Stimulated activated naive CD4-positive, alpha-beta T cell (primary cell): ENCODE data around the gene NR1I2.

Experiments
- DNase-seq, 6 experiments: peaks; one replicate each; lab custom pipeline; 2025; lab: John Stamatoyannopoulos, UW

Gene NR1I2

DNA sequence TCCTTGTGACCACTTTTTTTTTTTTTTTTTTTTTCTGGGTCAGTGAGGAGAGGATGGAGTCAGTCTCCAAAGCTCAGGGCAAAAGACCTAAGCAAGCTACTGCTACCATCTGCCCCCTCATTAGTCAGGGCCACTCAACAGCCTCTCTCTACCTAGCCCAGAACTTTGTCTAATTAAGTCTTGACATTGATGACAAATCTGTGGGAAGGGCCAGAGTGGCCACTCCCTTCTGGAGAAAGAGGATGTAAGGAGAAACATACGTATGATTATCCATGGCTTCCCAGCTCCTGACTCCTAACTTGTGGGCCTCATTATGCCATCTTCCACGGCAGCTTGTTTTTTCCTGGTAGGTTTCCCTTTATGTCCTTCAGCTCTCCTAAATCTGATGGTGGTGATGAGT is 37.9 kb downstream of the NR1I2 start:
- no peak for DNase-seq

DNA sequence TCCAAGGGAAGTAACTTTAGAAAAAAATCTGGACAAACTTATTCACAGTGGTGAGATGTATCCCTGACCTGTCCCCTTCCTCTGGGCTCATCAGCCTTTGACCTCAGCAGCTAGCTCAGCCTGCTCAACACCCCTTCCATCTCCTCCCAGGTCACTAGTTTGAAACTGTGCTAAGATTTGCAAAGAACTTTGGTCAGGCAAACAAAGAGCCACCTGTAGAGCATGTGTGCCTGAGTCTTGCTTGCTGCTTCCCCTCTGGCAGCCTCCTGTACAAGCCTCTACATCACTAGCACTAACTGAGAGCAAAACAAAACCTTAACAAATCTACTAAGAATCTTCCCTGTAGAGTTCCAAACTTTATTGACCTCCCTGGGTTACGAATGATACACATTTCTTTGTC is 43.9 kb downstream of the NR1I2 start:
- DNase-seq = no peak

DNA sequence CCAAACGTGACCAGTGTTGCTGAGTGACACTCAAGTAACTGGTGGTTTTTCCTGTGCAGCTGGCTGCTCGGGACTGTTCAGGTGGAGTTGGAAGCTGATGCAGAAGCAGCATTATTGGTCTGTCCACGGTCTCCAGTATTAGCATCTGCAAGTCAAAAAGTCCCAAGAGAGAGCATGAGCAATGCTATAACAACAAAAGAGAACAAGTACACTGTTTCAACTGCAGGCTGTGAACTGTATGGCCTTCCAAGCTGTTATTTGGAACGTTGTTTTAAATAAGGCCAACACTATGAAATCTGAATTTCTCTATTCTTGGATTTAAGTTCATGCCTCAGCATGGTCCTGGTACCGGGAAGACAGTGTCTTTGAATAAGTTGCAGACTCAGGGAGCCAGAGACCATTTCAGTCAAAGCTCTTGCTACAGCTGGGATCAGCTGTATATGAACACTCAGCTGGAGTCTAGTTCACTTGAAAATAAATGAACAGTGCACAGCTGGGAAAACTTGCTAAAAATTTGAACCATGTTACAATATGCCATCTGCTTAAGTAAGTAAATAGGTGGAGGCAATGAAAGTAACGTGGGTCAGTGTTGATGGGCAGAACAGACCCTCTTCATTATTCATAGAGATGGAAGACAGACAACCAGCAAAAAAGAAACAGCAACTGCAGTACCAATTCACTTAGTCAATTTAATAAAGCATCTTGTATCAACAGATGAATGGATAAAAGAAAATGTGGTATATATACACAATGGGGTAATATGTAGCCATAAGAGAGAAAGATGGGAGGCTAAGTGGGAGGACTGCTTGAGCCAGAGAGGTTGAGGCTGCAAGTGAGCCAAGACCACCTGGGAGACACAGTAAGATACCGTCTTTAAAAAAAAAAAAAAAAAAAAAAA is 45.1 kb downstream of the NR1I2 start:
- no peak for DNase-seq

DNA sequence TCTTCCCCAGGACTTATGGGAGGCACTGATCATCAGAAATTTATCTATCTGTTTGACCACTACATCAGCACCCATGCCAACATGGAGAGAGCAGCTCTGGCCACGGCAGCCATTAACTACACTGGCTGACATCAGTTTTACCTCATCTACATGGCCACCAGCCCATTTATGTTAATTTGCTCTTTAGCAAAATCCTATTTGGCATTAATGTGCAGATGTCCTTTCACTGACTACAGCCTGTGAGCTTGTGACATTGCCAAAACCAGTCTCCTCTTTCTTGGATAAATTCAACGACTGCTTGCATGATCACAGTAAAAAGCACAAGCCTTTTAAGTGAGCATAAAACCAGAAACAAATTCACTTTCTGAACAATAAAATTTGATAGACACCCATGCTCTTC is 47.5 kb downstream of the NR1I2 start:
- DNase-seq = no peak

DNA sequence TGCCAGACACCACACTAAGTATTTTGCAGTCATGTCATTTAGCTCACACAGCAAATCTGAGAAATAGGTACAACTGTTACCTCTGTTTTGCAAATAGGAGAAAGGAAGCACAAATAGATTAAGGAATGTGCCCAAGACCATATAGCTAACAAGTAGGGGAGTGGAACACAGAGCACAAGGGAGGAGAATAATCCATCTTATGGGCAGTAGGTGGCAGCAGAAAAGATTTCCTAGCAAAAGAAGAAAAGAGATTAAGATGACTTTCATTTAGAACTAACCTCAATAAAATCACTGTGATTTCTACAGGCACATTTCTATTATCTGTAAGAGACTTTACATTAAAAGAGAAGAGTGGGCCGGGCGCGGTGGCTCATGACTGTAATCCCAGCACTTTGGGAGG is 49.1 kb downstream of the NR1I2 start:
- DNase-seq = no peak

DNA sequence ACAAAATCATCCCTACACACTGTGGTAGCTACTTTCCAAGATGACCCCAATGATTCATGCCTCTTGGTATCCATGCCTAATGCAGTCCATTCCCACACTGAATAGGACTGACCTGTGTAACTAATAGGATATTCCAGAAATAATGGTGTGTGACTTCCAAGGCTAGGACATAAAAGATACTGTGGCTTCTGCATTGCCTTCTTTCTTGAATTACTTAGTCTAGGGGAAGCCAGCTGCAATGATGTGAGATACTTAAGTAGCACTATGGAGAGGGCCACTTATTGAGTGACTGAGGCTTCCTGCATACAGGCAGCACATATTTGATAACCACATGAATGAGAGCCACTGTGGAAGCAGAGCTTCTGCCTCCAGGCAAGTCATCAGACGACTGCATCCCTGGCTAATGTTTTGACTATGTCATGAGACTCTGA is 50.1 kb downstream of the NR1I2 start:
- no peak for DNase-seq

DNA sequence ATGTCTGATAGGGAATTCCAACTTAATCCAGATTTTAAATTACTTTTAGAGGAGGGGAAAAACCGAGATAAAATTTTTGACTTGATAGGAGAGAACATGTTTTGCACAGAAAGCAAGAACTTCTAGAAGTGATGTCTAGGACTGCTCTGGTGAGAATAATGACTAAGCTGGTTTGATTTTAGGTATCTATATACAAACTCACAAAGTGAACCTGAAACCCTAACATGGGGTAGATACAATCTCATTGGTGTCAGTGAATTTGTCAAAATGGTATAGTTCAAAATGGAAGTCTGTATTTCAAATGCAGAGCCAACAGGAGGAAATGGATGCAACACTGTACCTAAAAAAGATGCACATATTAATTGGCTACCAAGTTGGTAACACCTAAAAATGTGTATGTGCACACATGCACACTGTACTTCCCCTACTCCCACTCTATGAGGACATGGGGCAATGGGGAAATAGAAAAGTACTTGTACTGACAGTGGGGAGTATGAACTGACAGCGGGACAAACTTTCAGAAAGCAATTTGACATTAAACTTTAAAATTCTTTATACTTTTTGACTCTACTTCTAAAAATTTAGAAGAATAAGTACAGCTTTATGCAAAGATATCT is 53.0 kb downstream of the NR1I2 start:
- no peak for DNase-seq

DNA sequence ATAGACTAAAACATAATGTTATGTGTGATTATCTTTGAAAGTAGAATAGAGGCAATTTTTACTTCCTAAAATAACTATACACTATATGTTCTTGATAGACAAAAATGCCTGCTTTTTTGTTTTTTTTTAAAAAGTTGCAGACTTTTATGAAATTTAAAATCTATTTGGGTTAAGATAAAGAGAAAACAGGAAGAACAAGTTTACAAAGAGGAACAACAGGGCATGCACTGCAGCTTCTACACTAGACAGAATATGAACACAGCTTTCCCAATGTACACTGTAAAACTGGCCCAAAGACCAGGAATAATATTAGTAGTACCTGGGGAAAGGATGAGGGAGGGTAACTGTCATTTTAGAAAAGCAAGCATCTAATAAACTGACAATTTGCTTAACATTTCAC is 53.7 kb downstream of the NR1I2 start:
- no peak for DNase-seq

DNA sequence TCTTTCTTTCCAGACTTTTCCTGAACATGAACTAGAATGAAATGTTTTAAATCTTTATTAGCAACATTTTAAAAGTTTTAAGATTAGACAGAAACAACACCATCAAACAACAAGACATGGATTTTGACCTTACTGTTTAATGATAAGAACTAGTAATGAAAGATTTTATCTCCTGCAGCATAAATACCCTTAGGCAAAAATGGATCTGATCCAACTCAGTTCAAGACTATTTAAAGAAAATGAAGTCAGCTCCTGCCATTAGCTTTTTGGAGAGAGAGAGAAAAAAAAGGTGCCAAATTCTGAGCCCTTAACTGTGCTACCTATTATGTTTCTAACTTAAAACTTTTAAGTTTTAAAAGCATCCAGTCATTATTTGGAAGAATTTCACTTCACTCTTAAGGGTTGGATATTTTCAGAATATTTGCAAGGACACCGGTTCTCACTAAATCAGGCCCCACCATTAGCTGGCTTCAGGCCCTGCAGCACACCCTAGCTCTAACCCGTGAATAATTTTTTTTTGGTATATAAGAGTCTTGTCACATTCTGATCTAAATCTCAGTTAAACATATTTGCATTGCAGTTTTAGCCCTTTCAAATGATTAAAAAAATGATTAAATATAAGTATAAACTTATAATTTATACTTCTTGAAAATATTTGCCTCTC is 60.0 kb downstream of the NR1I2 start:
- DNase-seq = no peak

DNA sequence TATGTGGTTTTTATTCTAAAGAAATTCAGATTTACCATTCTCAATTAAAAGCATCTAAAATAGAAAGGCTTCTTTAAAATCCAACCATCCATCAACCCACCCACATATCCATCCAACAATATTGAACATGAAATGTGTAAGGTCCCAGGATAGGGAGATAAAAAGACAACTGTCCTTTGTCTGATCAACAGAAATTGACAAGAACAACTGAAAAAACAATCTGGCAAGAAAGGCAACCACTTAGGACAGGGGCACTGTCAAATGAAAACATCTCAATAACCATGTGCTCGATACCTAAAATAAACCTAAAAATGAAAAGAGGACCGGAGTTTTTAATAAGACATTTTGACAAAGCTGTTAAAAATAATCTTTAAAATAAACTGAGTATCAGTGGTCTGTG is 67.2 kb downstream of the NR1I2 start:
- DNase-seq = no peak

DNA sequence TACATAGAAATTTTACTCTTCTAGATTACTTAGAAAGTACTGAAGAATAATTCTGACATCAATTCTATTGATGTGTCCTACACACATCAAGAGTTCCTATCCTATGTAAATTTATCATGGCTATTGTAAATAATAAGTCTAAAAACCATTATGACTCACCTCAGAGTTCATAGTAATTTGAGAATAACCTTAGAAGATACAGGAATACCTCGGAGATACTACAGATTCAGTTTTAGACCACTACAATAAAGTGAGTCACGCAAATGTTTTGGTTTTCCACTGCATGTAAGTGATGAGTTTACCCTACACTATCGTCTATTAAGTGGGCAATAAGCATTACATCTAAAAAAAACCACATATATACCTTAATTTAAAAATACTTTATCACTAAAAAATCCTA is 74.8 kb downstream of the NR1I2 start:
- no peak for DNase-seq

DNA sequence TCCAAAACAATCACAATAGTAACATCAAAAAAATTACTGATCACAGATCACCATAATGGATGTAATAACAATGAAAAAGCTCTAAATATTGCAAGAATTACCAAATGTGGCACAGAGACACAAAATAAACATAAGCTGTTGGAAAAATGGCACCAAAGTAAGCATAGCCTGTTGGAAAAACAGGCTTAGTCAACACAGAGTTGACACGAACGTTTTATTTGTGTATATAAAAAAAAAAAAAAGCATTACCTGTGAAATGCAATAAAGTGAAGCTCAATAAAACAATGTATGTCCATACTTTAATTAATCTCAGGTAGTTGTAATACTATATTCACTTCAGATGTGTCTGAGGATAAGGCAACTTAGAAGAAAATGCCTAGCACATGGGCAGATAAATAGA is 77.1 kb downstream of the NR1I2 start:
- DNase-seq = no peak

DNA sequence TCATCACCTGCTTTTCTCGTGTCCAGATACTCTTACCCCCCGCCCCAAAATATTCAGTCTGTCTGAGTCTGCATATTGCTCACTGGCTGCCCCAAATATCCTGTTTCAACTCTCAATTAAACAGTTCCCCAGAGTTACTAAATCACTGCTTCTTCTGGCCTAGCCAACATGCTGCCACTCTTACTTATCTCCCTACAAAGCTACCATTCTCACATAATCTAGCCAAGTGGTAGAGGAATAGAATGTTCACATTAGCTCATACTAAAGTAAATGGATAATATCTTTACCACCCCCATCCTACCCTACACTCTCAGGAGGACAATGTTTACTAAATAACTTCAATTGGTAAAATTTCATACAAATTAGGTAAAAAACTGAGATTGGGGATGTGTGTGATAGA is 77.8 kb downstream of the NR1I2 start:
- no peak for DNase-seq

DNA sequence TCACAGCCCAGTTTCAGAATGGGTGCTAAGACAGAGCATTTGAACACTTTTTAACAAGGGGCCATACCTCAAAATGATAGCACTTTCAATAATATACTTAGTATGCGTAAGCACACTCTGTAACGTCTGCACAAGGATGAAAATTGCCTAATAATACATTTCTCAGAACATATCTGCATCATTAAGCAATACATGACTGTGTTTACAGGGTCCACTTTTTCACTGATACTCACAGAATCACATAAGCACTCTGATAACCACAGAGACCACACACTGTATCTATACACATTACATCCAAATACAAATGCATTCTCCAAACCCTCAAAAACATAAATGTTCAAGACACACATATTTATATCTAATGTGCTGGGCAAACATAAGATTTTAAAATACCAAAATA is 79.8 kb downstream of the NR1I2 start:
- no peak for DNase-seq

DNA sequence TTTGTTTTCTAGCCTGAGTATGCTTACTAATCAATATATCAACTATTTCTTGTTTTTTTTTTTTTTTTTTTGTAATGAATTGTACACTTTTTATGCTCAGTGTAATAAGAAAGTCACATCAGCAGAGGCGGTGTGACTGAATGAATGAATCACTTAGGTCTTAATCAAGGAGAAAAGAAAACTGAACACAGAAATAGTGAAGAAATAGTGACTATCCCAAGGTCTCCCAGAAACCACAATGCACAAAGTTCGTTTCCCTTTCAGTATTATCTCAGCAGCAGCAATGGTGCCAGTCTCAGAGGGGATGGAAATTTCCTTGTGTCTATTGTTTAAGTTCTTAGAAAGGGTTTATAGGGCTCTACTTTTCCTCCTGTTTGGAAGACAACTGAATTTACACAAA is 80.7 kb downstream of the NR1I2 start:
- DNase-seq = no peak

DNA sequence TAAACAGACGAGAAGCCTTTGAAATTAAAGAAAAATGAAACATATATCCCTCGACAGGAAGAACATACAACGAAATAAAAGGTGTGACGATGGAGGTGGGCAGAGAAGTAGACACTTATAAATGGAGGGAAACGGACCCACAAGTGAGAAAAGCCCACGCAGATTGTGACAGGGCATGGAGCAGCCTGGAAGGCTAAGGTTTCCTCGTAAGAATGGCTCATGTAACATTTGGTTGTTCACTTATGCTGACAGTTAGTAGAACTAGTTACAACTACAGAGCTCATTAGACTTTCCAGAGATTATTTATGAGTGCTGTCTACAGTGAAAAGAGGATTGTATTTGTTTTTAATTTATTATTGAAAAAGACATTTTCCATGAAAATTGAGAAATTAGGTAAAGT is 82.6 kb downstream of the NR1I2 start:
- DNase-seq = no peak
